GM12874 (cell line): ENCODE data around the gene DNAAF5.

Source experiments
- TF ChIP-seq, protein P1 (sequence below): IDR thresholded peaks from 2 replicates; pipeline ENCODE4 v1.5.1; 2011; ENCODE audit warnings: low read depth, mild to moderate bottlenecking, control low read depth, low read length, moderate library complexity; ENCODE audit not compliant: insufficient read depth

The DNAAF5 gene

GRCh38 chr7:768881-769504, 42.5 kb downstream of the DNAAF5 start:
- TF ChIP-seq, protein P1, sequence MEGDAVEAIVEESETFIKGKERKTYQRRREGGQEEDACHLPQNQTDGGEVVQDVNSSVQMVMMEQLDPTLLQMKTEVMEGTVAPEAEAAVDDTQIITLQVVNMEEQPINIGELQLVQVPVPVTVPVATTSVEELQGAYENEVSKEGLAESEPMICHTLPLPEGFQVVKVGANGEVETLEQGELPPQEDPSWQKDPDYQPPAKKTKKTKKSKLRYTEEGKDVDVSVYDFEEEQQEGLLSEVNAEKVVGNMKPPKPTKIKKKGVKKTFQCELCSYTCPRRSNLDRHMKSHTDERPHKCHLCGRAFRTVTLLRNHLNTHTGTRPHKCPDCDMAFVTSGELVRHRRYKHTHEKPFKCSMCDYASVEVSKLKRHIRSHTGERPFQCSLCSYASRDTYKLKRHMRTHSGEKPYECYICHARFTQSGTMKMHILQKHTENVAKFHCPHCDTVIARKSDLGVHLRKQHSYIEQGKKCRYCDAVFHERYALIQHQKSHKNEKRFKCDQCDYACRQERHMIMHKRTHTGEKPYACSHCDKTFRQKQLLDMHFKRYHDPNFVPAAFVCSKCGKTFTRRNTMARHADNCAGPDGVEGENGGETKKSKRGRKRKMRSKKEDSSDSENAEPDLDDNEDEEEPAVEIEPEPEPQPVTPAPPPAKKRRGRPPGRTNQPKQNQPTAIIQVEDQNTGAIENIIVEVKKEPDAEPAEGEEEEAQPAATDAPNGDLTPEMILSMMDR: no peak

- TF ChIP-seq, protein P1: no peak
These were observed 43.8 kb downstream of the DNAAF5 start for GRCh38 chr7:770336-770735.

GRCh38 chr7:770741-771166, 44.3 kb downstream of the DNAAF5 start:
- TF ChIP-seq, protein P1: no peak

DNA sequence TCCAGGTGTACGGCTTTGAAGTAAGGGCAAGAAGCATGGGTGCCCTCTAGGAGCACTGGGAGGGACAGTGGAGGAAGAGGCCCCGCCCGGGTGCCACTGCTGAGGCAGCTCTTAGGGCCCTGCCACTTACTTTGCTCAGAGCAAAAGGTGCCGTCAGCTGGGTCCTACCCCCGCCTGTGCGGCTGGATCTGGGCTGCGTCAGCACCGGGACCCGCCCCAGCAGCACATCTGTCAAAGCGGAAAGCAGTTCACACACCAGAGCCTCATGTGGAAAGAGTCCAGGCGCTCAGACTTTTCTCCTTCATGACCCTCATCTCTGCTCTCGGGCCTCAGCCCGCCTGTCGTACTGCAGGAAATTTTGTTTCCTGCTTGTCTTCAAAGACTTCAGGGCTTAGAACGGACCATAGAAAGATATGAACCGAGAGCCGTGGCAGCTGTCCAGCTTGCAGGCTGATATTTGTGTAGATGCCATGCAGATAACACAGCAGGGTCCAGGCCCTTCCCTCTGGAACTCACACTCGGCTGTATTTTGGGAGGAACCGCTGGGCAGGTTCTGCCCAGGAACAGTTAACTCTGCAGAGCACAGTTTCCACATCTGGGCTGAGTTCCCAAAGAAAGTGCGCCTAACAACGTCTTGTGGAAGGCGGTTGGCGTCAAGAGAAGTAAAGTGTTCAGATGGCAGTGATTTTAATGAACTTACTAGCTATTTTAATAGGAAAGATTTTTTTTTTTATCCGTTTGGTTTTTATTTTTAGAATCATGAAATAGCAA, 44.9 kb downstream of the DNAAF5 start:
- TF ChIP-seq, protein P1: no peak

- TF ChIP-seq, protein P1: no peak
These were observed 45.5 kb downstream of the DNAAF5 start for GRCh38 chr7:772005-772294.

GRCh38 chr7:772392-772791, 45.9 kb downstream of the DNAAF5 start:
- TF ChIP-seq, protein P1: no peak

DNA sequence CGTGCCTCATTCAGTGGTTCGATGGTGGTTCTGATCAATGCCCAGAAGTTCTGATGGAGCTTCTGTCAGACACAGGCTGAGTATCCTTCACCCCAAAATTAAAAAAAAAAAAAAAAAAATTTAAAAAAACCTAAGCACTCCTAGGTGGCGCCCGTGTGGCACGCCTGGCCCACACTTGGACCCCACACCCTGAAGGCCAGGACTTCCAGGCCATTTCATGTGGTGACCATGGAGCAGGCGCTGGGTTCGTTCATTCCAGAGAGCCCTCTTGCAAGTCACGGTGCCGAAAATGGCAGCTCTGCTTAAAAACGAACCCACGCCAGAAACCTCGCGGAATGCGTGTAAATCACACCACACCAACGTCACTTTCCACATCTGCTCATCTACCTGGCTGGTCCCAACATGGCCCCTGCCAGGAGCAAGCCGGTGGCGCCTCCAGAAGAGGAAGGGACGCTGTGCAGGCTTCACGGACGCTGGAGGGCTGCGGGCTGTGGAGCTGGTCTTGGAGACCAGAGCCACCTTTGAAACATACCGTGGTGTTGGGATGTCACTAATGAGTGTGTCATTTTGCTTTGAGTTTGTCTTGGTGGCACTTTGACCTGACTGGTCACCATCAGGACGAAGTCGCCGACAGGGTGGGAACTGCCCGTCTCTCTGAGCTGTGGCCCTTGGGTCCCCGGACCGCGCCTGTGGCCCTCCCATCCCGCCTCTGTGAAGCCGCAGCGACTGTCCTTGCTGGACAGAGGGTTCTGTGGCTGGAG, 46.5 kb downstream of the DNAAF5 start:
- TF ChIP-seq, protein P1: no peak
